WTC11 (cell line): ENCODE data around the gene BTBD2. TPM values are rescaled to one million over a fixed set of nuclear protein-coding genes. Genes with fewer than 3 reads are reported as not detected.

Experiments used
- ATAC-seq: fragments of 200-7000 bp; cut with Tn5 transposase; 2 replicates; pipeline ENCODE4 v1.10.0; 2021; ENCODE audit warnings: mild to moderate bottlenecking, moderate library complexity
- CTCF ChIA-PET: fragments of 300-600 bp; sonication (Branson Sonifier 250); formaldehyde crosslinking; loops from one replicate; lab custom pipeline; 2021; ENCODE audit warnings: antibody characterized with exemption; lab: Charles Lee
- POLR2A ChIA-PET: fragments of 350-600 bp; sonication (Branson Sonifier 250); formaldehyde crosslinking; loops from one replicate; lab custom pipeline; 2021; ENCODE audit warnings: antibody characterized with exemption; lab: Charles Lee
- DNase-seq: peaks from one replicate; pipeline ENCODE4 v3.0.0; 2021; ENCODE audit warnings: low spot score
- H3K27ac Mint-ChIP-seq: 2 replicates; pipeline ENCODE4 v1.8.0; 2021; ENCODE audit warnings: mixed read lengths
- H3K27me3 Mint-ChIP-seq: 2 replicates; pipeline ENCODE4 v1.8.0; 2021; ENCODE audit warnings: low read depth, mild to moderate bottlenecking, moderate library complexity, mixed read lengths
- H3K36me3 Mint-ChIP-seq: 2 replicates; pipeline ENCODE4 v1.8.0; 2021; ENCODE audit warnings: mixed read lengths
- H3K4me1 Mint-ChIP-seq: 2 replicates; pipeline ENCODE4 v1.8.0; 2022; ENCODE audit warnings: mixed read lengths
- H3K4me3 Mint-ChIP-seq: 2 replicates; pipeline ENCODE4 v1.8.0; 2021; ENCODE audit warnings: mild to moderate bottlenecking, moderate library complexity, mixed read lengths
- H3K9me3 Mint-ChIP-seq: 2 replicates; pipeline ENCODE4 v1.8.0; 2021; ENCODE audit warnings: mixed read lengths
- GABPB1 ChIP-seq: sonication (generic); formaldehyde crosslinking; IDR thresholded peaks from 2 replicates; pipeline ENCODE4 v1.8.1; 2023; ENCODE audit warnings: mild to moderate bottlenecking, missing genetic modification reagents
- IRF2 ChIP-seq: sonication (generic); formaldehyde crosslinking; IDR thresholded peaks from 2 replicates; pipeline ENCODE4 v1.8.0; 2022; ENCODE audit warnings: low read depth, missing genetic modification reagents, borderline replicate concordance
- KAT7 ChIP-seq: sonication (generic); formaldehyde crosslinking; IDR thresholded peaks from 2 replicates; pipeline ENCODE4 v1.8.1; 2023; ENCODE audit warnings: missing genetic modification reagents, mild to moderate bottlenecking, borderline replicate concordance
- NR2C2 ChIP-seq: sonication (generic); formaldehyde crosslinking; IDR thresholded peaks from 2 replicates; pipeline ENCODE4 v1.8.0; 2022; ENCODE audit warnings: mild to moderate bottlenecking, missing genetic modification reagents
- NR3C1 ChIP-seq: sonication (generic); formaldehyde crosslinking; conservative IDR thresholded peaks from 2 replicates; pipeline ENCODE4 v1.8.1; 2023; ENCODE audit warnings: low read depth, mild to moderate bottlenecking, missing genetic modification reagents
- SMAD4 ChIP-seq: sonication (generic); formaldehyde crosslinking; IDR thresholded peaks from 2 replicates; pipeline ENCODE4 v1.8.0; 2022; ENCODE audit warnings: mild to moderate bottlenecking, missing genetic modification reagents
- SOX15 ChIP-seq: fragments of 250-450 bp; sonication (Bioruptor Pico); IDR thresholded peaks from 2 replicates; pipeline ENCODE4 v1.9.0; 2021; ENCODE audit warnings: mild to moderate bottlenecking
- SP1 ChIP-seq: sonication (generic); formaldehyde crosslinking; conservative IDR thresholded peaks from 2 replicates; pipeline ENCODE4 v1.8.1; 2022; ENCODE audit warnings: missing genetic modification reagents
- ZNF317 ChIP-seq: sonication (generic); formaldehyde crosslinking; IDR thresholded peaks from 2 replicates; pipeline ENCODE4 v1.8.1; 2023; ENCODE audit warnings: low read depth, mild to moderate bottlenecking, moderate library complexity, missing genetic modification reagents, borderline replicate concordance
- total RNA-seq: library from RNA; stranded (reverse); gene quantifications from 3 replicates; pipeline ENCODE4 v1.2.3, GENCODE V29; 2021
- TF ChIP-seq, protein P1 (sequence below): sonication (generic); formaldehyde crosslinking; IDR thresholded peaks from 2 replicates; pipeline ENCODE4 v1.8.0; 2023; ENCODE audit warnings: missing genetic modification reagents, mild to moderate bottlenecking, borderline replicate concordance
- TF ChIP-seq, protein P2 (sequence below): sonication (generic); formaldehyde crosslinking; IDR thresholded peaks from 2 replicates; pipeline ENCODE4 v1.8.0; 2022; ENCODE audit warnings: mild to moderate bottlenecking, missing genetic modification reagents
- TF ChIP-seq, protein P3 (sequence below): sonication (generic); formaldehyde crosslinking; IDR thresholded peaks from 2 replicates; pipeline ENCODE4 v1.8.1; 2023; ENCODE audit warnings: mild to moderate bottlenecking, missing genetic modification reagents, moderate library complexity
- TF ChIP-seq, protein P4 (sequence below): sonication (generic); formaldehyde crosslinking; conservative IDR thresholded peaks from 2 replicates; pipeline ENCODE4 v1.8.1; 2023; ENCODE audit warnings: mild to moderate bottlenecking, low read depth, missing genetic modification reagents, moderate library complexity
- TF ChIP-seq, protein P5 (sequence below): sonication (generic); formaldehyde crosslinking; IDR thresholded peaks from 2 replicates; pipeline ENCODE4 v1.8.1; 2022; ENCODE audit warnings: low read depth, missing genetic modification reagents, borderline replicate concordance
- TF ChIP-seq, protein P6 (sequence below): fragments of 250-450 bp; sonication (Bioruptor Pico); IDR thresholded peaks from 2 replicates; pipeline ENCODE4 v2.1.2; 2022; ENCODE audit warnings: mild to moderate bottlenecking, moderate library complexity

BTBD2 gene
- total RNA-seq, 1 experiment from 2014 or later: 106 TPM

DNA sequence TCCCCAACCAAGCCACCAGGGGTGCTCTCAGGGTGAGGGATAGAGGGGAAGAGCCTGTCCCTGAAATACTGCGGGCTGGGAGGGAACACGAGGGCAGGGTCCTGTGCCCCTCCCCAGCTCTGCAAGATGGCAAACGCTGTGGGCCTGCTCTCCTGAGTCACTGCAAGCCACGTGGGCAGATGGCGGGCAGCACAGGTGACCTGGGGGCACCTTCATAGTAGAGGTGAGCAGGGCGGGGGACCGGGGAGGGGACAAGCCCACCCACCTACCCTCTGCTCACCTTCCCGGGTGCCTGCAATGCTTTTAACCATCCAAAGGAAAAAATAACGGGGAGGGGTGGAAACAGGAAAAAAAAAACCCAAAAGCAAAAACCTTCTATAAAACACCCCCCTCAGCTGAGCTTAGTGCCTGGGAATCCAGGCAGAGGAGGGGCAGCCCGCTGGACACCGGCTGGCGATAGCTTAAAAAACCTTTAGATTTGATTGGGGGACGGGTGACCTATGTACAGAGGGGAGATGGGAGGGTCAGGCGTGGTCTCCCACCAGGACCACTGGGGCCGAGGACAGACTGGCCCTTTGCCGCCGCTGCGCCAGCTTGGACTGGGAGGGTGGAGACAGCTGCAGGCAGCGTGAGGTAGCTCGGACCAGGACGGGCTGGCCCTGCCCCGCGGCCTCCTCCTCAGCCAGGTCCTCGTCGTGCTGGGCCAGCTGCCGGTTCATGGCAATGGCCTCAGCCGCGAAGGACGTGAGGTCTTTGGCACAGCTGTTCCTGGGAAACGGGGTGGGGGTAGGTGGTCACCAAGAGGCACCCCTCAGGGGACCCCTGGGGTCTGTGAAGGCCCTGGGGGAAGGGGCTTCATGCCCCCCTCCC lies 23.8 kb upstream of the BTBD2 start (continued):
- TF ChIP-seq, protein P1, sequence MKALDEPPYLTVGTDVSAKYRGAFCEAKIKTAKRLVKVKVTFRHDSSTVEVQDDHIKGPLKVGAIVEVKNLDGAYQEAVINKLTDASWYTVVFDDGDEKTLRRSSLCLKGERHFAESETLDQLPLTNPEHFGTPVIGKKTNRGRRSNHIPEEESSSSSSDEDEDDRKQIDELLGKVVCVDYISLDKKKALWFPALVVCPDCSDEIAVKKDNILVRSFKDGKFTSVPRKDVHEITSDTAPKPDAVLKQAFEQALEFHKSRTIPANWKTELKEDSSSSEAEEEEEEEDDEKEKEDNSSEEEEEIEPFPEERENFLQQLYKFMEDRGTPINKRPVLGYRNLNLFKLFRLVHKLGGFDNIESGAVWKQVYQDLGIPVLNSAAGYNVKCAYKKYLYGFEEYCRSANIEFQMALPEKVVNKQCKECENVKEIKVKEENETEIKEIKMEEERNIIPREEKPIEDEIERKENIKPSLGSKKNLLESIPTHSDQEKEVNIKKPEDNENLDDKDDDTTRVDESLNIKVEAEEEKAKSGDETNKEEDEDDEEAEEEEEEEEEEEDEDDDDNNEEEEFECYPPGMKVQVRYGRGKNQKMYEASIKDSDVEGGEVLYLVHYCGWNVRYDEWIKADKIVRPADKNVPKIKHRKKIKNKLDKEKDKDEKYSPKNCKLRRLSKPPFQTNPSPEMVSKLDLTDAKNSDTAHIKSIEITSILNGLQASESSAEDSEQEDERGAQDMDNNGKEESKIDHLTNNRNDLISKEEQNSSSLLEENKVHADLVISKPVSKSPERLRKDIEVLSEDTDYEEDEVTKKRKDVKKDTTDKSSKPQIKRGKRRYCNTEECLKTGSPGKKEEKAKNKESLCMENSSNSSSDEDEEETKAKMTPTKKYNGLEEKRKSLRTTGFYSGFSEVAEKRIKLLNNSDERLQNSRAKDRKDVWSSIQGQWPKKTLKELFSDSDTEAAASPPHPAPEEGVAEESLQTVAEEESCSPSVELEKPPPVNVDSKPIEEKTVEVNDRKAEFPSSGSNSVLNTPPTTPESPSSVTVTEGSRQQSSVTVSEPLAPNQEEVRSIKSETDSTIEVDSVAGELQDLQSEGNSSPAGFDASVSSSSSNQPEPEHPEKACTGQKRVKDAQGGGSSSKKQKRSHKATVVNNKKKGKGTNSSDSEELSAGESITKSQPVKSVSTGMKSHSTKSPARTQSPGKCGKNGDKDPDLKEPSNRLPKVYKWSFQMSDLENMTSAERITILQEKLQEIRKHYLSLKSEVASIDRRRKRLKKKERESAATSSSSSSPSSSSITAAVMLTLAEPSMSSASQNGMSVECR (CRISPR knock-in tag): no peak
- TF ChIP-seq SP1 (CRISPR knock-in tag) (no peak), GABPB1 (CRISPR knock-in tag) (no peak)
- TF ChIP-seq, protein P2, sequence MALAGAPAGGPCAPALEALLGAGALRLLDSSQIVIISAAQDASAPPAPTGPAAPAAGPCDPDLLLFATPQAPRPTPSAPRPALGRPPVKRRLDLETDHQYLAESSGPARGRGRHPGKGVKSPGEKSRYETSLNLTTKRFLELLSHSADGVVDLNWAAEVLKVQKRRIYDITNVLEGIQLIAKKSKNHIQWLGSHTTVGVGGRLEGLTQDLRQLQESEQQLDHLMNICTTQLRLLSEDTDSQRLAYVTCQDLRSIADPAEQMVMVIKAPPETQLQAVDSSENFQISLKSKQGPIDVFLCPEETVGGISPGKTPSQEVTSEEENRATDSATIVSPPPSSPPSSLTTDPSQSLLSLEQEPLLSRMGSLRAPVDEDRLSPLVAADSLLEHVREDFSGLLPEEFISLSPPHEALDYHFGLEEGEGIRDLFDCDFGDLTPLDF (CRISPR knock-in tag): no peak

DNA sequence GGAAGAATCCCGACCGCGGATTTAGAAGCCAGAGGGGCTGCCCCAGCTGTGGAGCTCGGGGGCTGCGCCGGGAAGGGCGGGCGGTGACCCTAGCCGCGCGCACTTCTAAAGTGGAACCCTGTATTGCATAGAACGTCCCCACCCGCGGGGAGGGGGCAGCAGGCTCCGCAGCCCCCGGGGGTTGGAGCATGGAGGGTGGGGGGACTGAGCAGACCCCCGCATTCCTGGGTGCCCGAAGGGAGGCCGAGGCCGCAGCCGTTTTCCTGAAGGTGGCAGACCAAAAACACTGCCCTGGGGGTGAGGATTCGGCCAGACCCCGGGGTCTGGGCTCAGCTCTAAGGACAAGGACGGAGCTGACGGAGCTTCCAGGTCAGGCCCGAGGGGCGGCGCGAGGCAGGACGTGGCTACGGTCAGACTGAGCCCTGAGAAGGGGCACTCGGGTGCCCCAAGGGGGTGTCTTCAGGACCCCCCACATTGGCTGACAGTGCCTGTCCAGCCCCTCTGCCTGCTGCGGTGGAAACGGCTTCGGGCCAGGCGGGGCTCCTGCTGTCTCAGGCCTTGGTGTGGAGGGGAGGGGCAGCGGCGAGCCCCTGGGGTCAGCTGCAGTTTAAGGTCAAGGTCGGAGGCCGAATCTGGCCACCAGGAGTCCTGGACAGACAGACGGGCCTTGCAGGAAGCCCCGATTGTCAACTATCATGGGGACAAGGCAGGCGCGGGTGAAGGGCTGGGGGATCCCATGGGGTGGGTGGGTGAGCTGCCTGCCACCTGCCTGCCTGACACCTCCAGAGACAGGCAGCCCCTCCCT lies 23.0 kb upstream of the BTBD2 start:
- Mint-ChIP-seq H3K27ac (no peak overlapping the region), H3K4me1 (peaks cover 12% of the 10 kb centered on the region), H3K4me3 (no peak overlapping the region), H3K36me3 (peaks cover 9% of the 10 kb centered on the region; the same call in 1 of the 2 replicates), H3K27me3 (peaks cover 2% of the 10 kb centered on the region; the same call in 1 of the 2 replicates), H3K9me3 (0 out of 2 replicates have a peak, but pooled peaks cover 4% of the 10 kb centered on the region)
- POLR2A ChIA-PET: interaction anchor here (0.6 to 1.0 kb wide), 3 partner anchors 11 to 400 kb away, joined by 3 read pairs; no protein-coding TSS in a partner anchor
- ATAC-seq (no peak), DNase-seq (no peak)
- CTCF ChIA-PET: interaction anchor here (0.5 to 1.2 kb wide), 4 partner anchors 12 to 109 kb away, joined by 3 to 7 read pairs (median 4); no protein-coding TSS in a partner anchor
- TF ChIP-seq, protein P3, sequence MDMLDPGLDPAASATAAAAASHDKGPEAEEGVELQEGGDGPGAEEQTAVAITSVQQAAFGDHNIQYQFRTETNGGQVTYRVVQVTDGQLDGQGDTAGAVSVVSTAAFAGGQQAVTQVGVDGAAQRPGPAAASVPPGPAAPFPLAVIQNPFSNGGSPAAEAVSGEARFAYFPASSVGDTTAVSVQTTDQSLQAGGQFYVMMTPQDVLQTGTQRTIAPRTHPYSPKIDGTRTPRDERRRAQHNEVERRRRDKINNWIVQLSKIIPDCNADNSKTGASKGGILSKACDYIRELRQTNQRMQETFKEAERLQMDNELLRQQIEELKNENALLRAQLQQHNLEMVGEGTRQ (CRISPR knock-in tag): no peak
- TF ChIP-seq NR2C2 (CRISPR knock-in tag) (no peak), SMAD4 (CRISPR knock-in tag) (no peak), ZNF317 (CRISPR knock-in tag) (no peak), NR3C1 (CRISPR knock-in tag) (no peak), SOX15 (CRISPR knock-in tag) (no peak), KAT7 (CRISPR knock-in tag) (no peak), IRF2 (CRISPR knock-in tag) (no peak)
- TF ChIP-seq, protein P4, sequence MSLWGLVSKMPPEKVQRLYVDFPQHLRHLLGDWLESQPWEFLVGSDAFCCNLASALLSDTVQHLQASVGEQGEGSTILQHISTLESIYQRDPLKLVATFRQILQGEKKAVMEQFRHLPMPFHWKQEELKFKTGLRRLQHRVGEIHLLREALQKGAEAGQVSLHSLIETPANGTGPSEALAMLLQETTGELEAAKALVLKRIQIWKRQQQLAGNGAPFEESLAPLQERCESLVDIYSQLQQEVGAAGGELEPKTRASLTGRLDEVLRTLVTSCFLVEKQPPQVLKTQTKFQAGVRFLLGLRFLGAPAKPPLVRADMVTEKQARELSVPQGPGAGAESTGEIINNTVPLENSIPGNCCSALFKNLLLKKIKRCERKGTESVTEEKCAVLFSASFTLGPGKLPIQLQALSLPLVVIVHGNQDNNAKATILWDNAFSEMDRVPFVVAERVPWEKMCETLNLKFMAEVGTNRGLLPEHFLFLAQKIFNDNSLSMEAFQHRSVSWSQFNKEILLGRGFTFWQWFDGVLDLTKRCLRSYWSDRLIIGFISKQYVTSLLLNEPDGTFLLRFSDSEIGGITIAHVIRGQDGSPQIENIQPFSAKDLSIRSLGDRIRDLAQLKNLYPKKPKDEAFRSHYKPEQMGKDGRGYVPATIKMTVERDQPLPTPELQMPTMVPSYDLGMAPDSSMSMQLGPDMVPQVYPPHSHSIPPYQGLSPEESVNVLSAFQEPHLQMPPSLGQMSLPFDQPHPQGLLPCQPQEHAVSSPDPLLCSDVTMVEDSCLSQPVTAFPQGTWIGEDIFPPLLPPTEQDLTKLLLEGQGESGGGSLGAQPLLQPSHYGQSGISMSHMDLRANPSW (CRISPR knock-in tag): no peak
- TF ChIP-seq, protein P1 (CRISPR knock-in tag): no peak
- TF ChIP-seq, protein P5, sequence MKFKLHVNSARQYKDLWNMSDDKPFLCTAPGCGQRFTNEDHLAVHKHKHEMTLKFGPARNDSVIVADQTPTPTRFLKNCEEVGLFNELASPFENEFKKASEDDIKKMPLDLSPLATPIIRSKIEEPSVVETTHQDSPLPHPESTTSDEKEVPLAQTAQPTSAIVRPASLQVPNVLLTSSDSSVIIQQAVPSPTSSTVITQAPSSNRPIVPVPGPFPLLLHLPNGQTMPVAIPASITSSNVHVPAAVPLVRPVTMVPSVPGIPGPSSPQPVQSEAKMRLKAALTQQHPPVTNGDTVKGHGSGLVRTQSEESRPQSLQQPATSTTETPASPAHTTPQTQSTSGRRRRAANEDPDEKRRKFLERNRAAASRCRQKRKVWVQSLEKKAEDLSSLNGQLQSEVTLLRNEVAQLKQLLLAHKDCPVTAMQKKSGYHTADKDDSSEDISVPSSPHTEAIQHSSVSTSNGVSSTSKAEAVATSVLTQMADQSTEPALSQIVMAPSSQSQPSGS (CRISPR knock-in tag): no peak
- TF ChIP-seq, protein P6, sequence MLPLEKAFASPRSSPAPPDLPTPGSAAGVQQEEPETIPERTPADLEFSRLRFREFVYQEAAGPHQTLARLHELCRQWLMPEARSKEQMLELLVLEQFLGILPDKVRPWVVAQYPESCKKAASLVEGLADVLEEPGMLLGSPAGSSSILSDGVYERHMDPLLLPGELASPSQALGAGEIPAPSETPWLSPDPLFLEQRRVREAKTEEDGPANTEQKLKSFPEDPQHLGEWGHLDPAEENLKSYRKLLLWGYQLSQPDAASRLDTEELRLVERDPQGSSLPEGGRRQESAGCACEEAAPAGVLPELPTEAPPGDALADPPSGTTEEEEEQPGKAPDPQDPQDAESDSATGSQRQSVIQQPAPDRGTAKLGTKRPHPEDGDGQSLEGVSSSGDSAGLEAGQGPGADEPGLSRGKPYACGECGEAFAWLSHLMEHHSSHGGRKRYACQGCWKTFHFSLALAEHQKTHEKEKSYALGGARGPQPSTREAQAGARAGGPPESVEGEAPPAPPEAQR (CRISPR knock-in tag): no peak
